ENCODE measurements around the gene MVB12B. TPM values are rescaled to one million over a fixed set of nuclear protein-coding genes. Genes with fewer than 3 reads are reported as not detected.

Gene MVB12B
- total and polyA plus RNA-seq, 2 experiments from 2014 or later: 19.0 to 29.9 TPM

- Histone ChIP-seq H3K4me1 (ENCODE audit: low read depth) (peaks cover 14% of the 10 kb centered on the region), H3K9me3 (ENCODE audit: low read depth) (no peaks in the 10 kb centered on the region), H3K27ac (no peak overlapping the region), H3K36me3 (no peaks in the 10 kb centered on the region), H3K4me3 (no peak overlapping the region), H3K27me3 (peaks cover 23% of the 10 kb centered on the region)
- DNase-seq (ENCODE audit: low read depth in 1 of 2, low spot score in 1 of 2): no peak
- no peak for TF ChIP-seq CTCF (IDR thresholded peaks at IDR 0.05; ENCODE audit: low read depth, low read length)
Observed at GRCh38 chr9:126516561-126516935, 189.9 kb downstream of the MVB12B start.

- no peak overlapping the region for H3K4me3 ChIP-seq
Observed at GRCh38 chr9:126516936-126517832, 190.6 kb downstream of the MVB12B start.

GRCh38 chr9:126517833-126518356 is 191.3 kb downstream of the MVB12B start:
- H3K9me3 ChIP-seq (ENCODE audit: low read depth): no peaks in the 10 kb centered on the region
- H3K27ac ChIP-seq: no peak overlapping the region
- peaks cover 15% of the 10 kb centered on the region for H3K4me1 ChIP-seq (ENCODE audit: low read depth)

More at GRCh38 chr9:126516936-126517832, 190.6 kb downstream of the MVB12B start:
- H3K27me3 ChIP-seq: peaks cover 23% of the 10 kb centered on the region
- no peaks in the 10 kb centered on the region for H3K36me3 ChIP-seq
- peaks cover 15% of the 10 kb centered on the region for H3K4me1 ChIP-seq (ENCODE audit: low read depth)
- no peaks in the 10 kb centered on the region for H3K9me3 ChIP-seq (ENCODE audit: low read depth)
- no peak for TF ChIP-seq CTCF (IDR thresholded peaks at IDR 0.05; ENCODE audit: low read depth, low read length)
- H3K27ac ChIP-seq: no peak overlapping the region
- peak; percentile 48 to 86 for DNase-seq (ENCODE audit: low read depth in 1 of 2, low spot score in 1 of 2)

GRCh38 chr9:126518763-126519162 is 192.1 kb downstream of the MVB12B start:
- Histone ChIP-seq H3K9me3 (ENCODE audit: low read depth) (no peaks in the 10 kb centered on the region), H3K4me1 (ENCODE audit: low read depth) (peaks cover 15% of the 10 kb centered on the region), H3K27ac (no peak overlapping the region), H3K27me3 (peaks cover 23% of the 10 kb centered on the region), H3K4me3 (no peak overlapping the region), H3K36me3 (no peaks in the 10 kb centered on the region)
- DNase-seq (ENCODE audit: low read depth in 1 of 2, low spot score in 1 of 2): no peak
- TF ChIP-seq CTCF (IDR thresholded peaks at IDR 0.05; ENCODE audit: low read depth, low read length): no peak

More at GRCh38 chr9:126517833-126518356, 191.3 kb downstream of the MVB12B start:
- no peak for DNase-seq (ENCODE audit: low read depth in 1 of 2, low spot score in 1 of 2)
- peaks cover 23% of the 10 kb centered on the region for H3K27me3 ChIP-seq
- H3K36me3 ChIP-seq: no peaks in the 10 kb centered on the region
- no peak for TF ChIP-seq CTCF (IDR thresholded peaks at IDR 0.05; ENCODE audit: low read depth, low read length)
- no peak overlapping the region for H3K4me3 ChIP-seq

- peaks cover 23% of the 10 kb centered on the region for H3K27me3 ChIP-seq
Observed at GRCh38 chr9:126519660-126520420, 193.2 kb downstream of the MVB12B start.

More at GRCh38 chr9:126519660-126520420, 193.2 kb downstream of the MVB12B start:
- DNase-seq (ENCODE audit: low read depth in 1 of 2, low spot score in 1 of 2): no peak
- no peaks in the 10 kb centered on the region for H3K36me3 ChIP-seq
- H3K9me3 ChIP-seq (ENCODE audit: low read depth): no peaks in the 10 kb centered on the region
- peaks cover 15% of the 10 kb centered on the region for H3K4me1 ChIP-seq (ENCODE audit: low read depth)
- H3K27ac ChIP-seq: no peak overlapping the region
- H3K4me3 ChIP-seq: no peak overlapping the region
- no peak for TF ChIP-seq CTCF (IDR thresholded peaks at IDR 0.05; ENCODE audit: low read depth, low read length)
